GM23338 (cell line): Measurements from ENCODE around the gene SUN5. TPM values are rescaled to one million over a fixed set of nuclear protein-coding genes. Genes with fewer than 3 reads are reported as not detected.

ENCODE experiments used
- ATAC-seq: fragments of 200-7000 bp; cut with Tn5 transposase; 3 replicates; pipeline ENCODE4 v1.9.1; 2020
- DNase-seq: peaks from one replicate; pipeline ENCODE4 v3.0.0-alpha.2; 2015; ENCODE audit warnings: low spot score
- H2AFZ ChIP-seq: fragments of 200-600 bp; sonication (generic); 2 replicates; pipeline ENCODE4 v1.8.0; 2016; ENCODE audit warnings: antibody characterized with exemption, mild to moderate bottlenecking, moderate library complexity
- H3F3A ChIP-seq: fragments of 200-600 bp; sonication (generic); replicated peaks from 2 replicates; pipeline ENCODE4 v1.8.0; 2017; ENCODE audit warnings: antibody characterized with exemption, mixed run types, low read depth
- H3K27ac ChIP-seq: fragments of 200-600 bp; sonication (generic); 2 replicates; pipeline ENCODE4 v1.6.1; 2016; ENCODE audit warnings: low read depth
- H3K27me3 ChIP-seq: fragments of 200-600 bp; sonication (generic); 2 replicates; pipeline ENCODE4 v1.8.0; 2016; ENCODE audit warnings: mild to moderate bottlenecking, mixed run types, moderate library complexity; ENCODE audit not compliant: insufficient read depth
- H3K36me3 ChIP-seq: fragments of 200-600 bp; sonication (generic); 2 replicates; pipeline ENCODE4 v1.8.0; 2016; ENCODE audit warnings: mild to moderate bottlenecking; ENCODE audit not compliant: insufficient read depth
- H3K4me1 ChIP-seq: fragments of 200-600 bp; sonication (generic); 2 replicates; pipeline ENCODE4 v1.8.0; 2016; ENCODE audit warnings: mild to moderate bottlenecking, moderate library complexity; ENCODE audit not compliant: insufficient read depth
- H3K4me2 ChIP-seq: fragments of 200-600 bp; sonication (generic); 2 replicates; pipeline ENCODE4 v1.7.1; 2017; ENCODE audit warnings: mixed run types
- H3K4me3 ChIP-seq: fragments of 200-600 bp; sonication (generic); 2 replicates; pipeline ENCODE4 v1.6.1; 2016; ENCODE audit warnings: mixed run types
- H3K79me2 ChIP-seq: fragments of 200-600 bp; sonication (generic); replicated peaks from 2 replicates; pipeline ENCODE4 v1.8.0; 2017; ENCODE audit warnings: mild to moderate bottlenecking; ENCODE audit not compliant: insufficient read depth
- H3K9me2 ChIP-seq: fragments of 200-600 bp; sonication (generic); 2 replicates; pipeline ENCODE4 v1.8.0; 2017; ENCODE audit not compliant: insufficient read depth
- H4K20me1 ChIP-seq: fragments of 200-600 bp; sonication (generic); replicated peaks from 2 replicates; pipeline ENCODE4 v1.8.0; 2017; ENCODE audit warnings: mild to moderate bottlenecking; ENCODE audit not compliant: insufficient read depth
- H3K27ac Mint-ChIP-seq: 2 replicates; pipeline ENCODE4 v1.8.0; 2020; ENCODE audit warnings: inconsistent platforms, mild to moderate bottlenecking, moderate library complexity, mixed read lengths
- H3K27me3 Mint-ChIP-seq: 3 replicates; pipeline ENCODE4 v1.8.0; 2022; ENCODE audit warnings: low read depth, mild to moderate bottlenecking, moderate library complexity, mixed read lengths, inconsistent platforms; ENCODE audit not compliant: insufficient read depth, poor library complexity
- H3K36me3 Mint-ChIP-seq: 3 replicates; pipeline ENCODE4 v1.8.0; 2021; ENCODE audit warnings: low read depth, mild to moderate bottlenecking, inconsistent platforms, moderate library complexity, mixed read lengths
- H3K4me1 Mint-ChIP-seq: 3 replicates; pipeline ENCODE4 v1.8.0; 2020; ENCODE audit warnings: mild to moderate bottlenecking, inconsistent platforms, mixed read lengths
- H3K4me3 Mint-ChIP-seq: 3 replicates; pipeline ENCODE4 v1.8.0; 2021; ENCODE audit warnings: moderate library complexity, mild to moderate bottlenecking, inconsistent platforms, mixed read lengths
- H3K9me3 Mint-ChIP-seq: 3 replicates; pipeline ENCODE4 v1.8.0; 2020; ENCODE audit warnings: moderate library complexity, mild to moderate bottlenecking, inconsistent platforms, mixed read lengths
- CREB1 ChIP-seq: fragments of 250-450 bp; sonication (Bioruptor Pico); IDR thresholded peaks from 2 replicates; pipeline ENCODE4 v1.5.0; 2020; ENCODE audit warnings: low read depth, mild to moderate bottlenecking, moderate library complexity
- EZH2 ChIP-seq: fragments of 200-600 bp; sonication (generic); IDR thresholded peaks from one replicate; pipeline ENCODE4 v1.8.0; 2017; ENCODE audit warnings: antibody characterized with exemption, mild to moderate bottlenecking, low read depth; ENCODE audit not compliant: unreplicated experiment
- EZH2phosphoT487 ChIP-seq: fragments of 200-600 bp; sonication (generic); IDR thresholded peaks from one replicate; pipeline ENCODE4 v1.8.1; 2018; ENCODE audit warnings: antibody characterized with exemption; ENCODE audit not compliant: unreplicated experiment
- JUNB ChIP-seq: IDR thresholded peaks from one replicate; pipeline ENCODE4 v1.6.1; 2016; ENCODE audit warnings: antibody characterized with exemption; ENCODE audit not compliant: unreplicated experiment
- POLR2AphosphoS5 ChIP-seq: IDR thresholded peaks from 2 replicates; pipeline ENCODE4 v1.6.1; 2016; ENCODE audit warnings: antibody characterized with exemption, low read depth
- STAT1 ChIP-seq: IDR thresholded peaks from one replicate; pipeline ENCODE4 v1.6.1; 2016; ENCODE audit warnings: antibody characterized with exemption; ENCODE audit not compliant: unreplicated experiment
- ZNF114 ChIP-seq: fragments of 250-450 bp; sonication (Bioruptor Pico); IDR thresholded peaks from 2 replicates; pipeline ENCODE4 v1.5.0; 2020; ENCODE audit warnings: mild to moderate bottlenecking, moderate library complexity
- ZNF331 ChIP-seq: fragments of 250-450 bp; sonication (Bioruptor Pico); IDR thresholded peaks from 2 replicates; pipeline ENCODE4 v1.5.0; 2020; ENCODE audit warnings: low read depth, mild to moderate bottlenecking, moderate library complexity
- polyA plus RNA-seq: library from polyadenylated mRNA; unstranded; fragments of >200 nt; fragmentation: Nextera tagmentation; extraction: Ambion mirVana; gene quantifications from 2 replicates; pipeline ENCODE4 v1.2.1, GENCODE V29; 2016
- total RNA-seq: library from RNA; depleted of rRNA; stranded (reverse); fragments of >200 nt; shearing (Covaris generic); gene quantifications from 2 replicates; pipeline ENCODE4 v1.2.3, GENCODE V29; 2014
- TF ChIP-seq, protein P1 (sequence below): fragments of 250-450 bp; sonication (Bioruptor Pico); IDR thresholded peaks from 2 replicates; pipeline ENCODE4 v1.5.0; 2020; ENCODE audit warnings: mild to moderate bottlenecking, moderate library complexity
- TF ChIP-seq, protein P2 (sequence below): IDR thresholded peaks from one replicate; pipeline ENCODE4 v1.6.1; 2018; ENCODE audit warnings: antibody characterized with exemption; ENCODE audit not compliant: unreplicated experiment
- TF ChIP-seq, protein P3 (sequence below), 2 experiments: fragments of 200-600 bp in 1 of 2; sonication (generic) in 1 of 2; conservative IDR thresholded peaks; 2 replicates each; pipeline versions ENCODE4 v1.5.1 to v1.6.1; 2016 to 2017; ENCODE audit warnings: antibody characterized with exemption in 2 of 2, low read depth in 2 of 2, mild to moderate bottlenecking in 2 of 2, moderate library complexity in 1 of 2
- TF ChIP-seq, protein P4 (sequence below): IDR thresholded peaks from 2 replicates; pipeline ENCODE4 v1.6.1; 2016; ENCODE audit warnings: antibody characterized with exemption

Gene SUN5
- total and polyA plus RNA-seq, 2 experiments from 2014 or later: not detected

DNA sequence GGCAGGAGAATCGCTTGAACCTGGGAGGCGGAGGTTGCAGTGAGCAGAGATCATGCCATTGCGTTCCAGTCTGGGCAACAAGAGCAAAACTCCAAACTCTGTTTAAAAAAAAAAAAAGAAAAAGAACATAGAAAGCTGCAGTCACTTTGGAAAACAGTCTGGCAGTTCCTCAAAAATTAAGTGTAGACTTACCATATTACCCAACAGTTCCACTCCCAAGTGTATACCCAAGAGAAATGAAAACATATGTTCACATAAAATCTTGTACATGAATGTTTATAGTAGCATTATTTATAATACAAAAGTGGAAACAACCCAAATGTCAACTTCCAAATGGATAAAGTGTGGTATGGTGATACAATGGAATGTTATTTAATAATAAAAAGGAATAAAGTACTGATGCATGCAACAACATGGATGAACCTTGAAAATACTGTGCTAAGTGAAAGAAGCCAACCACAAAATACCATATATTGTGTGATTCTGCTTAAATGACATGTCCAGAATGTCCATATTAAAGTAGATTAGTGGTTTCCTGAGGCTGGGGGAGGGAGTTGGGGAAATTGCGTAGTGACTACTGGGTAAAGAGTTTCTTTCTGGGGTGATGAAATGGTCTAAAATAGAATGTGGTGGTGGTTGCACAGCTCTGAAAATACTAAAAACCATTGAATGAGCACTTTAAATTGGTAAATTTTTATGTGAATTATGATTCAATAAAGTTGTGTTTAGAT, 62.9 kb downstream of the SUN5 start:
- no peak overlapping the region for H3K4me3 Mint-ChIP-seq
- Histone ChIP-seq H3K4me3 (no peak overlapping the region), H3K4me1 (no peaks in the 10 kb centered on the region), H3F3A (no peaks in the 10 kb centered on the region), H3K36me3 (no peaks in the 10 kb centered on the region), H2AFZ (no peak overlapping the region), H3K79me2 (no peaks in the 10 kb centered on the region), H4K20me1 (no peaks in the 10 kb centered on the region), H3K9me2 (no peaks in the 10 kb centered on the region), H3K27ac (no peak overlapping the region), H3K27me3 (peaks cover 2% of the 10 kb centered on the region; the same call in 1 of the 2 replicates), H3K4me2 (no peak overlapping the region)
- no peaks in the 10 kb centered on the region for H3K27me3 Mint-ChIP-seq
- ATAC-seq (no peak), DNase-seq (no peak)
- H3K36me3 Mint-ChIP-seq: no peaks in the 10 kb centered on the region
- H3K9me3 Mint-ChIP-seq: no peaks in the 10 kb centered on the region; the same call in 2 of the 3 replicates
- no peak overlapping the region for H3K27ac Mint-ChIP-seq
- no peaks in the 10 kb centered on the region; the same call in 2 of the 3 replicates for H3K4me1 Mint-ChIP-seq
- no peak for TF ChIP-seq ZNF114 (CRISPR knock-in tag)
- no peak for TF ChIP-seq CREB1
- TF ChIP-seq, protein P1, sequence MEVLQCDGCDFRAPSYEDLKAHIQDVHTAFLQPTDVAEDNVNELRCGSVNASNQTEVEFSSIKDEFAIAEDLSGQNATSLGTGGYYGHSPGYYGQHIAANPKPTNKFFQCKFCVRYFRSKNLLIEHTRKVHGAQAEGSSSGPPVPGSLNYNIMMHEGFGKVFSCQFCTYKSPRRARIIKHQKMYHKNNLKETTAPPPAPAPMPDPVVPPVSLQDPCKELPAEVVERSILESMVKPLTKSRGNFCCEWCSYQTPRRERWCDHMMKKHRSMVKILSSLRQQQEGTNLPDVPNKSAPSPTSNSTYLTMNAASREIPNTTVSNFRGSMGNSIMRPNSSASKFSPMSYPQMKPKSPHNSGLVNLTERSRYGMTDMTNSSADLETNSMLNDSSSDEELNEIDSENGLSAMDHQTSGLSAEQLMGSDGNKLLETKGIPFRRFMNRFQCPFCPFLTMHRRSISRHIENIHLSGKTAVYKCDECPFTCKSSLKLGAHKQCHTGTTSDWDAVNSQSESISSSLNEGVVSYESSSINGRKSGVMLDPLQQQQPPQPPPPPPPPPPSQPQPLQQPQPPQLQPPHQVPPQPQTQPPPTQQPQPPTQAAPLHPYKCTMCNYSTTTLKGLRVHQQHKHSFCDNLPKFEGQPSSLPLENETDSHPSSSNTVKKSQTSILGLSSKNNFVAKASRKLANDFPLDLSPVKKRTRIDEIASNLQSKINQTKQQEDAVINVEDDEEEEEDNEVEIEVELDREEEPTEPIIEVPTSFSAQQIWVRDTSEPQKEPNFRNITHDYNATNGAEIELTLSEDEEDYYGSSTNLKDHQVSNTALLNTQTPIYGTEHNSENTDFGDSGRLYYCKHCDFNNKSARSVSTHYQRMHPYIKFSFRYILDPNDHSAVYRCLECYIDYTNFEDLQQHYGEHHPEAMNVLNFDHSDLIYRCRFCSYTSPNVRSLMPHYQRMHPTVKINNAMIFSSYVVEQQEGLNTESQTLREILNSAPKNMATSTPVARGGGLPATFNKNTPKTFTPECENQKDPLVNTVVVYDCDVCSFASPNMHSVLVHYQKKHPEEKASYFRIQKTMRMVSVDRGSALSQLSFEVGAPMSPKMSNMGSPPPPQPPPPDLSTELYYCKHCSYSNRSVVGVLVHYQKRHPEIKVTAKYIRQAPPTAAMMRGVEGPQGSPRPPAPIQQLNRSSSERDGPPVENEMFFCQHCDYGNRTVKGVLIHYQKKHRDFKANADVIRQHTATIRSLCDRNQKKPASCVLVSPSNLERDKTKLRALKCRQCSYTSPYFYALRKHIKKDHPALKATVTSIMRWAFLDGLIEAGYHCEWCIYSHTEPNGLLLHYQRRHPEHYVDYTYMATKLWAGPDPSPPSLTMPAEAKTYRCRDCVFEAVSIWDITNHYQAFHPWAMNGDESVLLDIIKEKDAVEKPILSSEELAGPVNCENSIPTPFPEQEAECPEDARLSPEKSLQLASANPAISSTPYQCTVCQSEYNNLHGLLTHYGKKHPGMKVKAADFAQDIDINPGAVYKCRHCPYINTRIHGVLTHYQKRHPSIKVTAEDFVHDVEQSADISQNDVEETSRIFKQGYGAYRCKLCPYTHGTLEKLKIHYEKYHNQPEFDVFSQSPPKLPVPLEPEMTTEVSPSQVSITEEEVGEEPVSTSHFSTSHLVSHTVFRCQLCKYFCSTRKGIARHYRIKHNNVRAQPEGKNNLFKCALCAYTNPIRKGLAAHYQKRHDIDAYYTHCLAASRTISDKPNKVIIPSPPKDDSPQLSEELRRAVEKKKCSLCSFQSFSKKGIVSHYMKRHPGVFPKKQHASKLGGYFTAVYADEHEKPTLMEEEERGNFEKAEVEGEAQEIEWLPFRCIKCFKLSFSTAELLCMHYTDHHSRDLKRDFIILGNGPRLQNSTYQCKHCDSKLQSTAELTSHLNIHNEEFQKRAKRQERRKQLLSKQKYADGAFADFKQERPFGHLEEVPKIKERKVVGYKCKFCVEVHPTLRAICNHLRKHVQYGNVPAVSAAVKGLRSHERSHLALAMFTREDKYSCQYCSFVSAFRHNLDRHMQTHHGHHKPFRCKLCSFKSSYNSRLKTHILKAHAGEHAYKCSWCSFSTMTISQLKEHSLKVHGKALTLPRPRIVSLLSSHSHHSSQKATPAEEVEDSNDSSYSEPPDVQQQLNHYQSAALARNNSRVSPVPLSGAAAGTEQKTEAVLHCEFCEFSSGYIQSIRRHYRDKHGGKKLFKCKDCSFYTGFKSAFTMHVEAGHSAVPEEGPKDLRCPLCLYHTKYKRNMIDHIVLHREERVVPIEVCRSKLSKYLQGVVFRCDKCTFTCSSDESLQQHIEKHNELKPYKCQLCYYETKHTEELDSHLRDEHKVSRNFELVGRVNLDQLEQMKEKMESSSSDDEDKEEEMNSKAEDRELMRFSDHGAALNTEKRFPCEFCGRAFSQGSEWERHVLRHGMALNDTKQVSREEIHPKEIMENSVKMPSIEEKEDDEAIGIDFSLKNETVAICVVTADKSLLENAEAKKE (CRISPR knock-in tag): no peak
- TF ChIP-seq, protein P2, sequence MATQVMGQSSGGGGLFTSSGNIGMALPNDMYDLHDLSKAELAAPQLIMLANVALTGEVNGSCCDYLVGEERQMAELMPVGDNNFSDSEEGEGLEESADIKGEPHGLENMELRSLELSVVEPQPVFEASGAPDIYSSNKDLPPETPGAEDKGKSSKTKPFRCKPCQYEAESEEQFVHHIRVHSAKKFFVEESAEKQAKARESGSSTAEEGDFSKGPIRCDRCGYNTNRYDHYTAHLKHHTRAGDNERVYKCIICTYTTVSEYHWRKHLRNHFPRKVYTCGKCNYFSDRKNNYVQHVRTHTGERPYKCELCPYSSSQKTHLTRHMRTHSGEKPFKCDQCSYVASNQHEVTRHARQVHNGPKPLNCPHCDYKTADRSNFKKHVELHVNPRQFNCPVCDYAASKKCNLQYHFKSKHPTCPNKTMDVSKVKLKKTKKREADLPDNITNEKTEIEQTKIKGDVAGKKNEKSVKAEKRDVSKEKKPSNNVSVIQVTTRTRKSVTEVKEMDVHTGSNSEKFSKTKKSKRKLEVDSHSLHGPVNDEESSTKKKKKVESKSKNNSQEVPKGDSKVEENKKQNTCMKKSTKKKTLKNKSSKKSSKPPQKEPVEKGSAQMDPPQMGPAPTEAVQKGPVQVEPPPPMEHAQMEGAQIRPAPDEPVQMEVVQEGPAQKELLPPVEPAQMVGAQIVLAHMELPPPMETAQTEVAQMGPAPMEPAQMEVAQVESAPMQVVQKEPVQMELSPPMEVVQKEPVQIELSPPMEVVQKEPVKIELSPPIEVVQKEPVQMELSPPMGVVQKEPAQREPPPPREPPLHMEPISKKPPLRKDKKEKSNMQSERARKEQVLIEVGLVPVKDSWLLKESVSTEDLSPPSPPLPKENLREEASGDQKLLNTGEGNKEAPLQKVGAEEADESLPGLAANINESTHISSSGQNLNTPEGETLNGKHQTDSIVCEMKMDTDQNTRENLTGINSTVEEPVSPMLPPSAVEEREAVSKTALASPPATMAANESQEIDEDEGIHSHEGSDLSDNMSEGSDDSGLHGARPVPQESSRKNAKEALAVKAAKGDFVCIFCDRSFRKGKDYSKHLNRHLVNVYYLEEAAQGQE: no peak
- no peak for TF ChIP-seq EZH2
- no peak for TF ChIP-seq JUNB
- TF ChIP-seq STAT1: no peak
- TF ChIP-seq, protein P3, sequence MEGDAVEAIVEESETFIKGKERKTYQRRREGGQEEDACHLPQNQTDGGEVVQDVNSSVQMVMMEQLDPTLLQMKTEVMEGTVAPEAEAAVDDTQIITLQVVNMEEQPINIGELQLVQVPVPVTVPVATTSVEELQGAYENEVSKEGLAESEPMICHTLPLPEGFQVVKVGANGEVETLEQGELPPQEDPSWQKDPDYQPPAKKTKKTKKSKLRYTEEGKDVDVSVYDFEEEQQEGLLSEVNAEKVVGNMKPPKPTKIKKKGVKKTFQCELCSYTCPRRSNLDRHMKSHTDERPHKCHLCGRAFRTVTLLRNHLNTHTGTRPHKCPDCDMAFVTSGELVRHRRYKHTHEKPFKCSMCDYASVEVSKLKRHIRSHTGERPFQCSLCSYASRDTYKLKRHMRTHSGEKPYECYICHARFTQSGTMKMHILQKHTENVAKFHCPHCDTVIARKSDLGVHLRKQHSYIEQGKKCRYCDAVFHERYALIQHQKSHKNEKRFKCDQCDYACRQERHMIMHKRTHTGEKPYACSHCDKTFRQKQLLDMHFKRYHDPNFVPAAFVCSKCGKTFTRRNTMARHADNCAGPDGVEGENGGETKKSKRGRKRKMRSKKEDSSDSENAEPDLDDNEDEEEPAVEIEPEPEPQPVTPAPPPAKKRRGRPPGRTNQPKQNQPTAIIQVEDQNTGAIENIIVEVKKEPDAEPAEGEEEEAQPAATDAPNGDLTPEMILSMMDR (conservative IDR thresholded peaks at IDR 0.05; ENCODE audit: low read depth in 2 of 2): no peak
- no peak for TF ChIP-seq POLR2AphosphoS5
- no peak for TF ChIP-seq EZH2phosphoT487
- no peak for TF ChIP-seq ZNF331 (CRISPR knock-in tag)
- TF ChIP-seq, protein P4, sequence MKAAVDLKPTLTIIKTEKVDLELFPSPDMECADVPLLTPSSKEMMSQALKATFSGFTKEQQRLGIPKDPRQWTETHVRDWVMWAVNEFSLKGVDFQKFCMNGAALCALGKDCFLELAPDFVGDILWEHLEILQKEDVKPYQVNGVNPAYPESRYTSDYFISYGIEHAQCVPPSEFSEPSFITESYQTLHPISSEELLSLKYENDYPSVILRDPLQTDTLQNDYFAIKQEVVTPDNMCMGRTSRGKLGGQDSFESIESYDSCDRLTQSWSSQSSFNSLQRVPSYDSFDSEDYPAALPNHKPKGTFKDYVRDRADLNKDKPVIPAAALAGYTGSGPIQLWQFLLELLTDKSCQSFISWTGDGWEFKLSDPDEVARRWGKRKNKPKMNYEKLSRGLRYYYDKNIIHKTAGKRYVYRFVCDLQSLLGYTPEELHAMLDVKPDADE: no peak
